ENCODE measurements around the gene NEUROG2. TPM values are rescaled to one million over a fixed set of nuclear protein-coding genes. Genes with fewer than 3 reads are reported as not detected.

Gene NEUROG2
- total and polyA plus RNA-seq, 2 donors (not counting 3 experiments of a cell fraction or from before 2014, with no cell fraction given): not detected

GRCh38 chr4:112519689-112520597, 4.0 kb upstream of the NEUROG2 start:
- Histone ChIP-seq H3K4me3 (replicated peaks in 1 of 3; ENCODE audit: insufficient read depth in 1 of 3, low read depth in 1 of 3, low read length in 3 of 3) (no peak overlapping the region), H3K79me2 (ENCODE audit: control insufficient read depth, insufficient read depth, low read length) (no peaks in the 10 kb centered on the region), H3K4me2 (ENCODE audit: insufficient read depth, low read length) (no peak overlapping the region), H2AFZ (ENCODE audit: low read depth, low read length) (no peak overlapping the region), H3K9me3 (replicated peaks; ENCODE audit: control insufficient read depth, insufficient read depth, low read length) (no peaks in the 10 kb centered on the region), H4K20me1 (replicated peaks; ENCODE audit: control insufficient read depth, extremely low read depth, insufficient read depth, low read length) (peaks cover 3% of the 10 kb centered on the region), H3K27ac (ENCODE audit: insufficient read depth, low read depth, low read length) (no peak overlapping the region), H3K9ac (replicated peaks; ENCODE audit: extremely low read depth, insufficient read depth, low read length) (no peak overlapping the region), H3K27me3 (ENCODE audit: control insufficient read depth in 2 of 2, insufficient read depth in 2 of 2, low read length in 2 of 2) (peaks cover 82 to 96% of the 10 kb centered on the region in 2 experiments), H3K9me1 (replicated peaks; ENCODE audit: control insufficient read depth, extremely low read depth, insufficient read depth, low read length) (no peaks in the 10 kb centered on the region), H3K36me3 (ENCODE audit: control insufficient read depth in 2 of 2, extremely low read depth in 1 of 2, insufficient read depth in 2 of 2, low read length in 2 of 2) (no peaks in the 10 kb centered on the region), H3K4me1 (ENCODE audit: control insufficient read depth, extremely low read depth, insufficient read depth, low read length) (peaks cover 15% of the 10 kb centered on the region)
- TF ChIP-seq POLR2A (IDR thresholded peaks at IDR 0.05; ENCODE audit: low read depth, low read length) (no peak), CTCF (IDR thresholded peaks at IDR 0.05; ENCODE audit: extremely low read depth in 1 of 2, insufficient read depth in 1 of 2, low read depth in 1 of 2, low read length in 2 of 2) (no peak), JUN (IDR thresholded peaks at IDR 0.05; ENCODE audit: borderline replicate concordance, insufficient read depth, insufficient read length, low read depth) (no peak), POLR2AphosphoS5 (IDR thresholded peaks at IDR 0.05; ENCODE audit: insufficient read depth, low read depth, low read length) (no peak), FOS (IDR thresholded peaks at IDR 0.05; ENCODE audit: borderline replicate concordance, insufficient read depth, low read length) (no peak), MAX (IDR thresholded peaks at IDR 0.05; ENCODE audit: insufficient read depth, insufficient read length) (no peak), MYC (IDR thresholded peaks at IDR 0.05; ENCODE audit: low read depth, low read length) (no peak), GATA2 (IDR thresholded peaks at IDR 0.05; ENCODE audit: insufficient read depth, insufficient read length, low read depth, low read length) (no peak), EZH2 (IDR thresholded peaks at IDR 0.05; ENCODE audit: borderline replicate concordance, low read depth, low read length, severe bottlenecking) (no peak)
- BruUV-seq (replicated peaks): no TSS peak
- DNase-seq (ENCODE audit: low read depth, low spot score) (no peak), FAIRE-seq (no peak)
- ChIA-PET POLR2A (no interaction called here), CTCF (interaction anchor here (1.1 to 1.6 kb wide), 4 partner anchors 9 to 192 kb away, joined by 3 to 4 read pairs (median 4); no protein-coding TSS in a partner anchor)
- dilution Hi-C loops (cut with MboI; ENCODE audit: extremely low pct_ligation_motif_present, low sequenced_read_pairs) (no loop called here), intact Hi-C loops (cut with micrococcal nuclease) (loop anchor here (5.0 kb wide), 6 partner anchors 117 to 1898 kb away; partner anchors contain the start of genes AP1AR, LARP7, PITX2 and ZGRF1)

Data from endothelial cell of umbilical vein (primary cell).